H9 (cell line): ENCODE measurements around the gene CABLES1. TPM values are rescaled to one million over a fixed set of nuclear protein-coding genes. Genes with fewer than 3 reads are reported as not detected.
"Not testable (repeated sequence)": the region's sequence is repeated elsewhere in the genome, so short reads cannot be mapped to it uniquely, and the experiment has no call there.

ENCODE experiments used
- DNase-seq: peaks from one replicate; pipeline ENCODE4 v3.0.0-alpha.2; 2017
- H2AFZ ChIP-seq: one replicate; pipeline ENCODE4 v1.6.1; 2013; ENCODE audit warnings: mild to moderate bottlenecking, low read length, control low read depth, moderate library complexity
- H2AK5ac ChIP-seq: 2 replicates; pipeline ENCODE4 v1.6.1; 2013; ENCODE audit warnings: low read length, control low read depth, mixed read lengths; ENCODE audit not compliant: insufficient read length
- H2BK120ac ChIP-seq: one replicate; pipeline ENCODE4 v1.6.1; 2013; ENCODE audit warnings: low read depth, mild to moderate bottlenecking, low read length, control low read depth, inconsistent platforms; ENCODE audit not compliant: poor library complexity, severe bottlenecking
- H2BK12ac ChIP-seq: 2 replicates; pipeline ENCODE4 v1.6.1; 2013; ENCODE audit warnings: low read length, control low read depth, mixed read lengths, low read depth; ENCODE audit not compliant: insufficient read length
- H2BK15ac ChIP-seq: 2 replicates; pipeline ENCODE4 v1.6.1; 2013; ENCODE audit warnings: low read depth, low read length, control low read depth
- H2BK20ac ChIP-seq: one replicate; pipeline ENCODE4 v1.6.1; 2013; ENCODE audit warnings: low read depth, mild to moderate bottlenecking, low read length, control low read depth, inconsistent platforms; ENCODE audit not compliant: poor library complexity, severe bottlenecking
- H2BK5ac ChIP-seq: 2 replicates; pipeline ENCODE4 v1.6.1; 2013; ENCODE audit warnings: low read length, control low read depth, mixed read lengths; ENCODE audit not compliant: insufficient read length
- H3K14ac ChIP-seq: 2 replicates; pipeline ENCODE4 v1.6.1; 2013; ENCODE audit warnings: low read length, control low read depth; ENCODE audit not compliant: insufficient read depth
- H3K18ac ChIP-seq: 2 replicates; pipeline ENCODE4 v1.6.1; 2013; ENCODE audit warnings: low read depth, mild to moderate bottlenecking, mixed read lengths, low read length, control low read depth; ENCODE audit not compliant: insufficient read length
- H3K23ac ChIP-seq: 2 replicates; pipeline ENCODE4 v1.6.1; 2013; ENCODE audit warnings: low read length, control low read depth, mixed read lengths, low read depth; ENCODE audit not compliant: insufficient read length
- H3K23me2 ChIP-seq: 2 replicates; pipeline ENCODE4 v1.6.1; 2013; ENCODE audit warnings: low read depth, mild to moderate bottlenecking, mixed read lengths, low read length, control low read depth; ENCODE audit not compliant: insufficient read length, poor library complexity, severe bottlenecking
- H3K27ac ChIP-seq: 2 replicates; pipeline ENCODE4 v1.5.1; 2013; ENCODE audit warnings: low read length, control low read depth, mixed read lengths, low read depth; ENCODE audit not compliant: insufficient read length
- H3K27me3 ChIP-seq: 2 replicates; pipeline ENCODE4 v1.6.1; 2013; ENCODE audit warnings: low read length, control low read depth, inconsistent platforms; ENCODE audit not compliant: insufficient read depth
- H3K4ac ChIP-seq: 2 replicates; pipeline ENCODE4 v1.6.1; 2013; ENCODE audit warnings: low read depth, mild to moderate bottlenecking, control low read depth, inconsistent platforms, low read length, moderate library complexity
- H3K4me1 ChIP-seq: 2 replicates; pipeline ENCODE4 v1.6.1; 2013; ENCODE audit warnings: low read length, control low read depth, inconsistent platforms; ENCODE audit not compliant: insufficient read depth
- H3K4me2 ChIP-seq: 2 replicates; pipeline ENCODE4 v1.6.1; 2013; ENCODE audit warnings: low read length, control low read depth, mixed read lengths; ENCODE audit not compliant: insufficient read length, insufficient read depth
- H3K56ac ChIP-seq: 2 replicates; pipeline ENCODE4 v1.6.1; 2013; ENCODE audit warnings: low read depth, mild to moderate bottlenecking, mixed read lengths, low read length, control low read depth; ENCODE audit not compliant: insufficient read length
- H3K79me1 ChIP-seq: 2 replicates; pipeline ENCODE4 v1.6.1; 2013; ENCODE audit warnings: low read depth, mild to moderate bottlenecking, moderate library complexity, low read length, control low read depth, inconsistent platforms; ENCODE audit not compliant: insufficient read depth, poor library complexity, severe bottlenecking
- H3K79me2 ChIP-seq: 2 replicates; pipeline ENCODE4 v1.6.1; 2013; ENCODE audit warnings: low read length, control low read depth, inconsistent platforms; ENCODE audit not compliant: insufficient read depth
- H3K9ac ChIP-seq: 2 replicates; pipeline ENCODE4 v1.6.1; 2013; ENCODE audit warnings: low read length, control low read depth, mixed read lengths; ENCODE audit not compliant: insufficient read length; ENCODE audit errors: extremely low read depth
- H3K9me3 ChIP-seq: one replicate; pipeline ENCODE4 v1.6.1; 2013; ENCODE audit warnings: low read depth, low read length, inconsistent platforms; ENCODE audit not compliant: control insufficient read depth
- H3T11ph ChIP-seq: one replicate; pipeline ENCODE4 v1.6.1; 2013; ENCODE audit warnings: mild to moderate bottlenecking, low read length, control low read depth, inconsistent platforms
- H4K20me1 ChIP-seq: one replicate; pipeline ENCODE4 v1.6.1; 2013; ENCODE audit not compliant: control insufficient read depth, insufficient read length, insufficient read depth
- H4K5ac ChIP-seq: 2 replicates; pipeline ENCODE4 v1.6.1; 2013; ENCODE audit warnings: low read depth, mild to moderate bottlenecking, mixed read lengths, low read length, control low read depth; ENCODE audit not compliant: insufficient read length
- H4K8ac ChIP-seq: replicated peaks from 2 replicates; pipeline ENCODE4 v1.6.1; 2013; ENCODE audit warnings: low read length, control low read depth, mixed read lengths, low read depth; ENCODE audit not compliant: insufficient read length
- H4K91ac ChIP-seq: 2 replicates; pipeline ENCODE4 v1.6.1; 2013; ENCODE audit warnings: low read depth, mild to moderate bottlenecking, moderate library complexity, mixed read lengths, low read length, control low read depth; ENCODE audit not compliant: insufficient read length
- H3K27ac Mint-ChIP-seq, 3 experiments: 2 replicates in 2 of 3; 3 replicates in 1 of 3; pipeline ENCODE4 v1.8.0; 2020 to 2021; ENCODE audit warnings: mixed read lengths in 3 of 3, mild to moderate bottlenecking in 1 of 3, moderate library complexity in 1 of 3
- H3K27me3 Mint-ChIP-seq: 2 replicates; pipeline ENCODE4 v1.8.0; 2021; ENCODE audit warnings: low read depth, mild to moderate bottlenecking, moderate library complexity, mixed read lengths
- H3K36me3 Mint-ChIP-seq, 3 experiments: 2 replicates in 2 of 3; 3 replicates in 1 of 3; pipeline ENCODE4 v1.8.0; 2020 to 2021; ENCODE audit warnings: low read depth in 3 of 3, mixed read lengths in 3 of 3; ENCODE audit not compliant: insufficient read depth in 1 of 3
- H3K4me1 Mint-ChIP-seq, 2 experiments: 2 replicates each; pipeline ENCODE4 v1.8.0; 2020; ENCODE audit warnings: mixed read lengths in 2 of 2
- H3K4me3 Mint-ChIP-seq, 2 experiments: 2 replicates in 1 of 2; 3 replicates in 1 of 2; pipeline ENCODE4 v1.8.0; 2020 to 2021; ENCODE audit warnings: mild to moderate bottlenecking in 2 of 2, mixed read lengths in 2 of 2, moderate library complexity in 1 of 2
- H3K9me3 Mint-ChIP-seq, 2 experiments: 2 replicates in 1 of 2; 3 replicates in 1 of 2; pipeline ENCODE4 v1.8.0; 2020; ENCODE audit warnings: mild to moderate bottlenecking in 2 of 2, mixed read lengths in 2 of 2, moderate library complexity in 1 of 2
- WGBS: extraction: QIAGEN DNeasy Blood & Tissue Kit; methylation state at CpG from one replicate; pipeline ENCODE4 v1.1.7; 2013; ENCODE audit warnings: missing lambda C conversion rate, low lambda C conversion rate, mixed read lengths; ENCODE audit not compliant: insufficient read length; ENCODE audit errors: extremely low coverage; 5-methylcytosine and 5-hydroxymethylcytosine counted together
- total RNA-seq: library from RNA; stranded (reverse); gene quantifications from 2 replicates; pipeline ENCODE4 v1.2.1, GENCODE V29; 2021
- TF ChIP-seq, protein P1 (sequence below): fragments of 200-600 bp; sonication (generic); conservative IDR thresholded peaks from 3 replicates; pipeline ENCODE4 v1.8.0; 2021; ENCODE audit warnings: antibody characterized with exemption, mild to moderate bottlenecking

The CABLES1 gene
- total RNA-seq, 1 experiment from 2014 or later: 27.1 TPM

GRCh38 chr18:23284629-23285028, 149.3 kb downstream of the CABLES1 start:
- Histone ChIP-seq H3T11ph (peak overlapping the region; percentile 59), H2AFZ (no peak overlapping the region), H4K5ac (peak overlapping the region; percentile 96), H3K79me1 (no peaks in the 10 kb centered on the region), H3K27ac (peak overlapping the region; percentile 96), H3K4ac (peak overlapping the region; percentile 94), H3K18ac (peak overlapping the region; percentile 87), H2BK15ac (no peak overlapping the region), H3K9me3 (no peaks in the 10 kb centered on the region), H3K23me2 (no peaks in the 10 kb centered on the region), H3K56ac (peak overlapping the region; percentile 53), H2BK20ac (peak overlapping the region; percentile 85), H3K79me2 (no peaks in the 10 kb centered on the region), H3K23ac (no peak overlapping the region), H3K4me2 (peak overlapping the region; percentile 10), H3K27me3 (no peaks in the 10 kb centered on the region), H4K20me1 (no peaks in the 10 kb centered on the region), H3K4me1 (peaks cover 6% of the 10 kb centered on the region; the same call in 1 of the 2 replicates), H3K14ac (peak overlapping the region; percentile 84; the same call in 1 of the 2 replicates), H2BK120ac (peak overlapping the region; percentile 82), H2BK5ac (peak overlapping the region; percentile 79), H3K9ac (no peak overlapping the region), H4K91ac (peak overlapping the region; percentile 94), H2AK5ac (peak overlapping the region; percentile 96), H2BK12ac (peak overlapping the region; percentile 77), H4K8ac (no peak overlapping the region)
- Mint-ChIP-seq H3K4me3 (peak overlapping the region in 1 of 2 experiments; percentile 53; a peak in 3 of 5 replicates), H3K4me1 (peaks cover 73 to 85% of the 10 kb centered on the region in 2 experiments), H3K27ac (peak overlapping the region; percentile 97 to 100 (median 99)), H3K36me3 (peaks cover 2 to 6% (median 5%) of the 10 kb centered on the region in 3 experiments; a peak in 4 of 7 replicates), H3K9me3 (peaks cover 0 to 5% of the 10 kb centered on the region in 2 experiments; a peak in 2 of 5 replicates), H3K27me3 (no peaks in the 10 kb centered on the region)
- no CpG with 5 or more reads among the region's 2 CpGs for WGBS
- no peak for DNase-seq
- TF ChIP-seq, protein P1, sequence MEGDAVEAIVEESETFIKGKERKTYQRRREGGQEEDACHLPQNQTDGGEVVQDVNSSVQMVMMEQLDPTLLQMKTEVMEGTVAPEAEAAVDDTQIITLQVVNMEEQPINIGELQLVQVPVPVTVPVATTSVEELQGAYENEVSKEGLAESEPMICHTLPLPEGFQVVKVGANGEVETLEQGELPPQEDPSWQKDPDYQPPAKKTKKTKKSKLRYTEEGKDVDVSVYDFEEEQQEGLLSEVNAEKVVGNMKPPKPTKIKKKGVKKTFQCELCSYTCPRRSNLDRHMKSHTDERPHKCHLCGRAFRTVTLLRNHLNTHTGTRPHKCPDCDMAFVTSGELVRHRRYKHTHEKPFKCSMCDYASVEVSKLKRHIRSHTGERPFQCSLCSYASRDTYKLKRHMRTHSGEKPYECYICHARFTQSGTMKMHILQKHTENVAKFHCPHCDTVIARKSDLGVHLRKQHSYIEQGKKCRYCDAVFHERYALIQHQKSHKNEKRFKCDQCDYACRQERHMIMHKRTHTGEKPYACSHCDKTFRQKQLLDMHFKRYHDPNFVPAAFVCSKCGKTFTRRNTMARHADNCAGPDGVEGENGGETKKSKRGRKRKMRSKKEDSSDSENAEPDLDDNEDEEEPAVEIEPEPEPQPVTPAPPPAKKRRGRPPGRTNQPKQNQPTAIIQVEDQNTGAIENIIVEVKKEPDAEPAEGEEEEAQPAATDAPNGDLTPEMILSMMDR: no peak

- H3K27ac ChIP-seq: not testable (repeated sequence)
Observed at GRCh38 chr18:23285581-23285980, 150.3 kb downstream of the CABLES1 start.

More at GRCh38 chr18:23285581-23285980, 150.3 kb downstream of the CABLES1 start:
- H3K36me3 Mint-ChIP-seq, H3K18ac ChIP-seq, H2BK12ac ChIP-seq, H2AFZ ChIP-seq, H2AK5ac ChIP-seq, H3K23ac ChIP-seq, H3K27me3 Mint-ChIP-seq, H3K79me2 ChIP-seq, H3T11ph ChIP-seq, H3K4me2 ChIP-seq, H3K9me3 Mint-ChIP-seq, H2BK15ac ChIP-seq, H2BK5ac ChIP-seq, H3K56ac ChIP-seq, H3K27me3 ChIP-seq, H3K4ac ChIP-seq, H3K9me3 ChIP-seq, H2BK120ac ChIP-seq, H4K20me1 ChIP-seq, H3K4me1 ChIP-seq, H4K5ac ChIP-seq, H2BK20ac ChIP-seq, H3K14ac ChIP-seq, H3K23me2 ChIP-seq, DNase-seq, H3K9ac ChIP-seq, H4K91ac ChIP-seq, H3K79me1 ChIP-seq, H4K8ac ChIP-seq: not testable (repeated sequence)
- Mint-ChIP-seq H3K4me1 (peaks cover 78 to 82% of the 10 kb centered on the region in 2 experiments), H3K4me3 (peak overlapping the region in 1 of 2 experiments; percentile 23; a peak in 2 of 5 replicates), H3K27ac (peak overlapping the region; percentile 97 to 100 (median 99))
- no CpG with 5 or more reads among the region's 12 CpGs for WGBS
